HEK293 (cell line): ENCODE measurements around the gene ADORA2A.

Experiments
- MEIS1 ChIP-seq: sonication (generic); formaldehyde crosslinking; IDR thresholded peaks from 2 replicates; pipeline ENCODE4 v1.8.1; 2022; ENCODE audit warnings: missing genetic modification reagents, mild to moderate bottlenecking, borderline replicate concordance
- TF ChIP-seq, protein P1 (sequence below): fragments of 450-650 bp; formaldehyde crosslinking; IDR thresholded peaks from 2 replicates; pipeline ENCODE4 v1.5.1; 2016; ENCODE audit warnings: missing biosample characterization, missing genetic modification characterization

- TF ChIP-seq, protein P1, sequence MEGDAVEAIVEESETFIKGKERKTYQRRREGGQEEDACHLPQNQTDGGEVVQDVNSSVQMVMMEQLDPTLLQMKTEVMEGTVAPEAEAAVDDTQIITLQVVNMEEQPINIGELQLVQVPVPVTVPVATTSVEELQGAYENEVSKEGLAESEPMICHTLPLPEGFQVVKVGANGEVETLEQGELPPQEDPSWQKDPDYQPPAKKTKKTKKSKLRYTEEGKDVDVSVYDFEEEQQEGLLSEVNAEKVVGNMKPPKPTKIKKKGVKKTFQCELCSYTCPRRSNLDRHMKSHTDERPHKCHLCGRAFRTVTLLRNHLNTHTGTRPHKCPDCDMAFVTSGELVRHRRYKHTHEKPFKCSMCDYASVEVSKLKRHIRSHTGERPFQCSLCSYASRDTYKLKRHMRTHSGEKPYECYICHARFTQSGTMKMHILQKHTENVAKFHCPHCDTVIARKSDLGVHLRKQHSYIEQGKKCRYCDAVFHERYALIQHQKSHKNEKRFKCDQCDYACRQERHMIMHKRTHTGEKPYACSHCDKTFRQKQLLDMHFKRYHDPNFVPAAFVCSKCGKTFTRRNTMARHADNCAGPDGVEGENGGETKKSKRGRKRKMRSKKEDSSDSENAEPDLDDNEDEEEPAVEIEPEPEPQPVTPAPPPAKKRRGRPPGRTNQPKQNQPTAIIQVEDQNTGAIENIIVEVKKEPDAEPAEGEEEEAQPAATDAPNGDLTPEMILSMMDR (tag by site-specific recombination) = no peak
- no peak for TF ChIP-seq MEIS1
These were observed 47.0 kb upstream of the ADORA2A start for GRCh38 chr22:24380220-24380904.
